CD4-positive, alpha-beta T cell (primary cell): ENCODE data around the gene IQCE. TPM values are rescaled to one million over a fixed set of nuclear protein-coding genes. Genes with fewer than 3 reads are reported as not detected.

Source experiments
- ATAC-seq: fragments of 200-7000 bp; cut with Tn5 transposase; one replicate; pipeline ENCODE4 v1.10.0; 2022; ENCODE audit warnings: mild to moderate bottlenecking; ENCODE audit not compliant: poor library complexity
- CTCF ChIA-PET: fragments of 350-600 bp; sonication (Branson Sonifier 250); formaldehyde crosslinking; loops from one replicate; lab custom pipeline; 2021; ENCODE audit warnings: antibody characterized with exemption, inconsistent platforms; lab: Charles Lee
- POLR2A ChIA-PET: fragments of 350-600 bp; sonication (Branson Sonifier 250); formaldehyde crosslinking; loops from one replicate; lab custom pipeline; 2021; ENCODE audit warnings: antibody characterized with exemption, inconsistent platforms; lab: Charles Lee
- DNase-seq, 14 experiments: peaks; one replicate each; pipeline ENCODE4 v3.0.0-alpha.2; 2013 to 2020; ENCODE audit warnings: mixed read lengths in 2 of 14
- H3K27ac ChIP-seq, 2 donors: one replicate each; pipeline versions ENCODE4 v1.5.1 to v1.7.0; 2013; ENCODE audit warnings: low read length in 2 of 2, low read depth in 1 of 2, mild to moderate bottlenecking in 1 of 2
- H3K27me3 ChIP-seq, 2 experiments: 1 replicate in 1 of 2; 2 replicates in 1 of 2; pipeline versions ENCODE4 v1.6.1 to v1.7.0; 2013; ENCODE audit warnings: low read length in 2 of 2, control low read depth in 1 of 2, mild to moderate bottlenecking in 1 of 2, moderate library complexity in 1 of 2; ENCODE audit not compliant: insufficient read depth in 2 of 2, control insufficient read depth in 1 of 2
- H3K36me3 ChIP-seq: one replicate; pipeline ENCODE4 v1.6.1; 2013; ENCODE audit warnings: low read length, control low read depth; ENCODE audit not compliant: insufficient read depth
- H3K4me1 ChIP-seq: one replicate; pipeline ENCODE4 v1.6.1; 2013; ENCODE audit warnings: low read length, control low read depth; ENCODE audit not compliant: insufficient read depth
- H3K4me3 ChIP-seq: one replicate; pipeline ENCODE4 v1.5.1; 2013; ENCODE audit warnings: mild to moderate bottlenecking, low read length, moderate library complexity
- H3K9me3 ChIP-seq, 2 experiments: 1 replicate in 1 of 2; 2 replicates in 1 of 2; pipeline versions ENCODE4 v1.6.1 to v1.7.0; 2013; ENCODE audit warnings: low read length in 2 of 2, mild to moderate bottlenecking in 2 of 2, control low read depth in 1 of 2, moderate library complexity in 1 of 2; ENCODE audit not compliant: control insufficient read depth in 1 of 2, insufficient read depth in 1 of 2
- H3K27ac Mint-ChIP-seq: one replicate; pipeline ENCODE4 v1.8.0; 2020; ENCODE audit warnings: mixed read lengths
- H3K27me3 Mint-ChIP-seq: one replicate; pipeline ENCODE4 v1.8.0; 2021; ENCODE audit warnings: mixed read lengths
- H3K36me3 Mint-ChIP-seq: one replicate; pipeline ENCODE4 v1.8.0; 2021; ENCODE audit warnings: low read depth, mixed read lengths
- H3K4me1 Mint-ChIP-seq: one replicate; pipeline ENCODE4 v1.8.0; 2021; ENCODE audit warnings: low read depth, mixed read lengths
- H3K4me3 Mint-ChIP-seq: one replicate; pipeline ENCODE4 v1.8.0; 2020; ENCODE audit warnings: mild to moderate bottlenecking, mixed read lengths
- H3K9me3 Mint-ChIP-seq: one replicate; pipeline ENCODE4 v1.8.0; 2020; ENCODE audit warnings: mixed read lengths
- CTCF ChIP-seq: fragments of 200-600 bp; IDR thresholded peaks from one replicate; pipeline ENCODE4 v1.8.0; 2022; ENCODE audit warnings: antibody characterized with exemption, mild to moderate bottlenecking
- intact Hi-C, 2 experiments: fragments of 100-400 bp; cut with DNase I in 1 of 2; cut with micrococcal nuclease in 1 of 2; formaldehyde crosslinking; loops; one replicate each; pipeline versions ENCODE4 v1.15.1 to v1.9.0; 2023 to 2025; cut with DNase I, micrococcal nuclease
- total RNA-seq, 174 experiments: library from RNA in 2 of 174; stranded (reverse) in 2 of 174; gene quantifications; one replicate each; pipeline ENCODE4 v1.2.3 and lab custom pipeline; 2021 to 2026

The IQCE gene
- total RNA-seq, 2 experiments from 2014 or later, result 4.3 to 5.6 TPM

- POLR2A ChIA-PET, result no interaction called here
- intact Hi-C loops, result no loop called here
- Mint-ChIP-seq H3K27me3 (no peaks in the 10 kb centered on the region), H3K9me3 (no peaks in the 10 kb centered on the region), H3K27ac (no peak overlapping the region), H3K4me3 (no peak overlapping the region), H3K36me3 (peaks cover 22% of the 10 kb centered on the region), H3K4me1 (no peaks in the 10 kb centered on the region)
- Histone ChIP-seq H3K27me3 (no peaks in the 10 kb centered on the region), H3K36me3 (peaks cover 14% of the 10 kb centered on the region), H3K4me3 (no peak overlapping the region), H3K4me1 (no peaks in the 10 kb centered on the region), H3K9me3 (no peaks in the 10 kb centered on the region), H3K27ac (no peak overlapping the region)
- ATAC-seq (no peak), DNase-seq (no peak)
- CTCF ChIA-PET, result no interaction called here
- no peak for TF ChIP-seq CTCF
These were observed 39.5 kb downstream of the IQCE start for GRCh38 chr7:2598154-2598823.

- no peaks in the 10 kb centered on the region for H3K9me3 ChIP-seq
- no peaks in the 10 kb centered on the region for H3K9me3 Mint-ChIP-seq
- no peaks in the 10 kb centered on the region for H3K27me3 ChIP-seq
- peaks cover 5% of the 10 kb centered on the region for H3K36me3 ChIP-seq
- H3K4me1 ChIP-seq, result no peaks in the 10 kb centered on the region
- CTCF ChIA-PET, result no interaction called here
- no peak for TF ChIP-seq CTCF
- H3K4me1 Mint-ChIP-seq, result no peaks in the 10 kb centered on the region
- ATAC-seq (no peak), DNase-seq (no peak)
- no peak overlapping the region for H3K27ac ChIP-seq
- no peaks in the 10 kb centered on the region for H3K27me3 Mint-ChIP-seq
- no peak overlapping the region for H3K4me3 ChIP-seq
- H3K27ac Mint-ChIP-seq, result no peak overlapping the region
- intact Hi-C loops, result no loop called here
- H3K4me3 Mint-ChIP-seq, result no peak overlapping the region
- H3K36me3 Mint-ChIP-seq, result peaks cover 11% of the 10 kb centered on the region
- POLR2A ChIA-PET, result no interaction called here
These were observed 42.3 kb downstream of the IQCE start for GRCh38 chr7:2601065-2601464.

GRCh38 chr7:2601907-2602306, 43.1 kb downstream of the IQCE start:
- no peak overlapping the region for H3K27ac Mint-ChIP-seq
- ATAC-seq, result no peak
- ChIA-PET CTCF (no interaction called here), POLR2A (no interaction called here)
- H3K36me3 Mint-ChIP-seq, result peaks cover 11% of the 10 kb centered on the region
- H3K36me3 ChIP-seq, result peaks cover 5% of the 10 kb centered on the region
- H3K4me3 ChIP-seq, result no peak overlapping the region
- H3K27me3 Mint-ChIP-seq, result no peaks in the 10 kb centered on the region
- intact Hi-C loops, result no loop called here
- H3K27ac ChIP-seq, result no peak overlapping the region
- H3K27me3 ChIP-seq, result no peaks in the 10 kb centered on the region
- TF ChIP-seq CTCF, result no peak
- H3K9me3 ChIP-seq, result no peaks in the 10 kb centered on the region
- no peak for DNase-seq
- H3K4me1 ChIP-seq, result no peaks in the 10 kb centered on the region
- no peak overlapping the region for H3K4me3 Mint-ChIP-seq
- H3K9me3 Mint-ChIP-seq, result no peaks in the 10 kb centered on the region
- no peaks in the 10 kb centered on the region for H3K4me1 Mint-ChIP-seq
